Neutrophil (primary cell): ENCODE results near the gene BABAM2.

ENCODE experiments used
- H3K27ac ChIP-seq: fragments of 200-600 bp; sonication (generic); 2 replicates; pipeline ENCODE4 v1.5.1; 2016; ENCODE audit warnings: mild to moderate bottlenecking, moderate library complexity
- H3K27me3 ChIP-seq: fragments of 200-600 bp; sonication (generic); 2 replicates; pipeline ENCODE4 v1.6.0; 2016; ENCODE audit warnings: mild to moderate bottlenecking
- H3K36me3 ChIP-seq: fragments of 200-600 bp; sonication (generic); 2 replicates; pipeline ENCODE4 v1.5.1; 2017
- H3K4me1 ChIP-seq, 2 experiments: fragments of 200-600 bp in 1 of 2; sonication (generic) in 1 of 2; 1 replicate in 1 of 2; 2 replicates in 1 of 2; pipeline versions ENCODE4 v1.5.1 to v1.6.1; 2013 to 2016; ENCODE audit warnings: low read depth in 1 of 2, low read length in 1 of 2, mild to moderate bottlenecking in 1 of 2, moderate library complexity in 1 of 2; ENCODE audit not compliant: control insufficient read depth in 1 of 2, insufficient read depth in 1 of 2
- H3K4me3 ChIP-seq, 2 experiments: fragments of 200-600 bp in 1 of 2; sonication (generic) in 1 of 2; 1 replicate in 1 of 2; 2 replicates in 1 of 2; pipeline ENCODE4 v1.5.1; 2013 to 2016; ENCODE audit warnings: low read depth in 1 of 2, low read length in 1 of 2, mild to moderate bottlenecking in 1 of 2, moderate library complexity in 1 of 2
- H3K9me3 ChIP-seq: fragments of 200-600 bp; sonication (generic); 2 replicates; pipeline ENCODE4 v1.5.1; 2016
- CTCF ChIP-seq: fragments of 200-600 bp; sonication (generic); IDR thresholded peaks from 2 replicates; pipeline ENCODE4 v1.5.1; 2016; ENCODE audit warnings: antibody characterized with exemption

Gene BABAM2

GRCh38 chr2:28263690-28264089, 373.2 kb downstream of the BABAM2 start:
- H3K36me3 ChIP-seq: no peaks in the 10 kb centered on the region
- no peak for TF ChIP-seq CTCF
- H3K27ac ChIP-seq: no peak overlapping the region
- H3K9me3 ChIP-seq: no peaks in the 10 kb centered on the region
- no peaks in the 10 kb centered on the region for H3K27me3 ChIP-seq
- H3K4me1 ChIP-seq: no peaks in the 10 kb centered on the region
- no peak overlapping the region for H3K4me3 ChIP-seq

GRCh38 chr2:28267282-28267681, 376.8 kb downstream of the BABAM2 start:
- no peaks in the 10 kb centered on the region for H3K36me3 ChIP-seq
- no peak overlapping the region for H3K4me3 ChIP-seq
- TF ChIP-seq CTCF: no peak
- H3K27ac ChIP-seq: no peak overlapping the region
- no peaks in the 10 kb centered on the region for H3K27me3 ChIP-seq
- no peaks in the 10 kb centered on the region for H3K4me1 ChIP-seq
- no peaks in the 10 kb centered on the region for H3K9me3 ChIP-seq

- no peak overlapping the region for H3K27ac ChIP-seq
- no peaks in the 10 kb centered on the region for H3K9me3 ChIP-seq
- H3K4me3 ChIP-seq: no peak overlapping the region
- TF ChIP-seq CTCF: no peak
- H3K4me1 ChIP-seq: no peaks in the 10 kb centered on the region
- no peaks in the 10 kb centered on the region for H3K27me3 ChIP-seq
- no peaks in the 10 kb centered on the region for H3K36me3 ChIP-seq
Observed at GRCh38 chr2:28268386-28268785, 377.9 kb downstream of the BABAM2 start.

- Histone ChIP-seq H3K4me3 (no peak overlapping the region), H3K27me3 (no peaks in the 10 kb centered on the region), H3K36me3 (no peaks in the 10 kb centered on the region), H3K4me1 (no peaks in the 10 kb centered on the region), H3K9me3 (no peaks in the 10 kb centered on the region), H3K27ac (no peak overlapping the region)
- TF ChIP-seq CTCF: no peak
Observed at GRCh38 chr2:28269019-28269784, 378.7 kb downstream of the BABAM2 start.

GRCh38 chr2:28270456-28271152, 380.1 kb downstream of the BABAM2 start:
- no peak for TF ChIP-seq CTCF
- no peaks in the 10 kb centered on the region for H3K27me3 ChIP-seq
- H3K4me1 ChIP-seq: peaks cover 8 to 9% of the 10 kb centered on the region in 2 experiments
- H3K9me3 ChIP-seq: no peaks in the 10 kb centered on the region
- no peaks in the 10 kb centered on the region for H3K36me3 ChIP-seq
- H3K27ac ChIP-seq: no peak overlapping the region
- H3K4me3 ChIP-seq: no peak overlapping the region
